ENCODE results near the gene TBKBP1. TPM values are rescaled to one million over a fixed set of nuclear protein-coding genes. Genes with fewer than 3 reads are reported as not detected.

Gene TBKBP1
- total and polyA plus RNA-seq, 12 donors: 8.4 to 27.9 (median 12.6) TPM

DNA sequence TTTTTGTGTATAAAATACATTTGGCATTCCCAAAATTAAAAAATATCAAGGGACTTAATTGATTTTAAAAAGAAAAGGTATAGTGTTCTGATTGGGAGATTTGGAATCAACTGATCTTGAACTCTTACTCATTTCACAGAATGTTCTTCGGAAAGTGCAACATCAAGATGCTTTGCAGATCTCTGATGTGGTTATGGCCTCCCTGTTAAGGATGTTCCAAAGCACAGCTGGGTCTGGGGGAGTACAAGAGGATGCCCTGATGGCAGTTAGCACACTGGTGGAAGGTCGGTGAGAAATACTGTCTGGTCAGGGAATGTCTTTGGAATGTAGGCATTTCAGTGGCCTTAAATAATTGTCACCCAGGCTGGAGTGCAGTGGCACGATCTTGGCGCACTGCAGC lies 19.5 kb upstream of the TBKBP1 start:
- no peak overlapping the region for H3K4me3 ChIP-seq
- DNase-seq (no peak), ATAC-seq (no peak)
- no peaks in the 10 kb centered on the region for H3K27me3 ChIP-seq
- 78 to 84% methylated on average over 4 of the region's 4 CpGs for WGBS, 2 donors
- H3K36me3 ChIP-seq: peaks cover 5 to 100% (median 97%) of the 10 kb centered on the region in 9 donors
- TF ChIP-seq CTCF (IDR thresholded peaks at IDR 0.05): no peak
- peaks cover 0 to 19% (median 12%) of the 10 kb centered on the region in 9 donors for H3K4me1 ChIP-seq
- H3K9me3 ChIP-seq: no peaks in the 10 kb centered on the region
- H3K27ac ChIP-seq: no peak overlapping the region
- intact Hi-C loops (cut with DNase I): loop anchor here in 2 of 10 donors (10.0 kb wide), 2 partner anchors 60 to 120 kb away; partner anchors contain the start of gene TBX21 (in 1 of the 2)

GRCh38 chr17:47675380-47676198 lies 18.4 kb upstream of the TBKBP1 start:
- Histone ChIP-seq H3K36me3 (peaks cover 5 to 100% (median 97%) of the 10 kb centered on the region in 9 donors), H3K9me3 (no peaks in the 10 kb centered on the region), H3K27ac (peak overlapping the region in 1 of 10 donors; percentile 0), H3K4me1 (peaks cover 0 to 19% (median 11%) of the 10 kb centered on the region in 9 donors), H3K4me3 (no peak overlapping the region), H3K27me3 (no peaks in the 10 kb centered on the region)
- WGBS, 2 donors: 92 to 95% methylated on average over 2 of the region's 2 CpGs
- TF ChIP-seq CTCF (IDR thresholded peaks at IDR 0.05): no peak
- peak in 4 of 8 donors; percentile 18 to 65 (median 26) for ATAC-seq
- DNase-seq: no peak
- intact Hi-C loops (cut with DNase I): loop anchor here in 2 of 10 donors (10.0 kb wide), 2 partner anchors 59 to 119 kb away; partner anchors contain the start of gene TBX21 (in 1 of the 2)

GRCh38 chr17:47676199-47676472 lies 17.8 kb upstream of the TBKBP1 start:
- Histone ChIP-seq H3K4me1 (peaks cover 0 to 19% (median 11%) of the 10 kb centered on the region in 9 donors), H3K27ac (peak overlapping the region in 1 of 10 donors; percentile 0), H3K4me3 (no peak overlapping the region), H3K36me3 (peaks cover 1 to 100% (median 96%) of the 10 kb centered on the region in 9 donors), H3K27me3 (no peaks in the 10 kb centered on the region), H3K9me3 (no peaks in the 10 kb centered on the region)
- DNase-seq (no peak), ATAC-seq (peak in 1 of 8 donors; percentile 15)
- no peak for TF ChIP-seq CTCF (IDR thresholded peaks at IDR 0.05)
- 65 to 76% methylated on average over 4 of the region's 4 CpGs for WGBS, 2 donors
- intact Hi-C loops (cut with DNase I): loop anchor here in 2 of 10 donors (10.0 kb wide), 2 partner anchors 59 to 119 kb away; partner anchors contain the start of gene TBX21 (in 1 of the 2)

DNA sequence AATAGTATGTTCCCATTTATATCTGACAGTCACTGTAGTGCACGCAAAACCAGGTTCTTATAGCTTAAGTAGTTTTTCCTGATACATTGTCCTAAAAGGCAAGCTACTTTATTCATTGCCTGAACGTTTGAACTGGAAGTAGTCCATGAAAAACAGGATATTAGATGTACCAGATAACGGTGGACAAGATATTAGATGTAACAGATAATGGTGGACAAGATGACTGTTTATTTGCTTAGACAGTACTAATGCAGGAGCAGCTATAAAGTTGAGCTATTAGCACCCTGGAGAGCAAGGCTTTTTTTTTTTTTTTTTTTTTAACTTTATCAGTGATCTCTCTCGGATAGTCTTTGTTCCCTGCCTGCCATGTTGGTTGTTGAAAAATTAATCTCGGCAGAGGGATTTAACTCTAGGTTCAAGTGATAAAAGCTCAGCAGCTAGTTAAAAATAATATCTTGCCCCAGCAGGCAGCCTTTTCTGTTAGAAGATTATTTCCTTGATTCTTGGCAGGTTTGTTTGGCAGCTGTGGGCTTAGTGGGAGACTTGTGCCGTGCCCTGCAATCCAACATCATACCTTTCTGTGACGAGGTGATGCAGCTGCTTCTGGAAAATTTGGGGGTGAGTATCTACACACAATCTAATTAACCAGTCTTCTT lies 17.3 kb upstream of the TBKBP1 start:
- no peak overlapping the region for H3K4me3 ChIP-seq
- DNase-seq (no peak), ATAC-seq (no peak)
- no peak overlapping the region for H3K27ac ChIP-seq
- no peak for TF ChIP-seq CTCF (IDR thresholded peaks at IDR 0.05)
- 58% methylated on average over 7 of the region's 7 CpGs for WGBS, 2 donors
- no peaks in the 10 kb centered on the region for H3K9me3 ChIP-seq
- H3K4me1 ChIP-seq: peaks cover 0 to 19% (median 11%) of the 10 kb centered on the region in 9 donors
- peaks cover 0 to 100% (median 96%) of the 10 kb centered on the region in 9 donors for H3K36me3 ChIP-seq
- intact Hi-C loops (cut with DNase I): loop anchor here in 2 of 10 donors (10.0 kb wide), 2 partner anchors 58 to 118 kb away; partner anchors contain the start of gene TBX21 (in 1 of the 2)
- no peaks in the 10 kb centered on the region for H3K27me3 ChIP-seq
